ENCODE measurements around the gene BMP5.
A peak's percentile ranks its signal among the peaks of the same experiment; 100 is the strongest.
"Not testable (repeated sequence)": the region's sequence is repeated elsewhere in the genome, so short reads cannot be mapped to it uniquely, and the experiment has no call there.

BMP5 gene

DNA sequence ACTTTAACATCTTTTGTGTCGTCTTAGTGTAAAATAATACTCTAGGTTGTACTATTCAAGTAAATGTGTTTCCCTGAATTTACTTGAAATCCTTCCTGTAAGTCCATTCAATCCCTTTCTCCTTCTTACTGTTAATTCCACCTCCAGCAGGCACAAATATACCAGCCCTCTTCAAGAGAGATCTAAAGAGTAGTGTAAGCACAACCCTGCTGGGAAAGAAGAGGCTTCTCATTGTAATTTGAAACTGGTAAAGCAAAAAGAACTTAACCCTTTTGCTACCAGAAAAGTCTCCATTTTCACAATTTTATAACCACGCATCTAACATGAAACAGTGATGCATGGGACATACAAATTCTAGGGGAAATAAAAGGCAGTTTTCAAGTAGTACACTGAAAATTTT, at the start of gene BMP5:
TSS of gene BMP5 (minus strand) at position 191 of the 400 bp plus-strand sequence. CDS start 725 bp downstream, outside the sequence.
- no peak for DNase-seq (ENCODE audit: low read depth in 2 of 2)

DNA sequence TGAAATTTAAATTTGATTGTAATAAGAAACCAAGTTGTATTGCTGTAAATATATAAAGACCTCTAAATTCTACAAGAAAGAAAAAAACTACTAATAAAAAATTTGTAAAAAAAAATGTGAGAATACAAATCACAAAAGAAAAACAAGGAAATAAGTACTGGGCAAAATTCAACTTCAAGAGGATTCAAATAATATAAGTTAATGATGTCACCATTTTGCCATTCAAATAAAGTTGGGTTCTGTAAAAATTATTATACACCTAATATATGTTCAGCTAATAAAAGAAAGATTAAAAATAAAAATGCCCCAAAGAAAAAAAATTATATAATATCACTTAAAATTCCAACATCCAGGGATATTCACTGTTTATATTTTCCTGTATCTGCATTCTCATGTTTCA, 47.0 kb upstream of the BMP5 start:
- no peak for DNase-seq (ENCODE audit: low read depth in 2 of 2)

DNA sequence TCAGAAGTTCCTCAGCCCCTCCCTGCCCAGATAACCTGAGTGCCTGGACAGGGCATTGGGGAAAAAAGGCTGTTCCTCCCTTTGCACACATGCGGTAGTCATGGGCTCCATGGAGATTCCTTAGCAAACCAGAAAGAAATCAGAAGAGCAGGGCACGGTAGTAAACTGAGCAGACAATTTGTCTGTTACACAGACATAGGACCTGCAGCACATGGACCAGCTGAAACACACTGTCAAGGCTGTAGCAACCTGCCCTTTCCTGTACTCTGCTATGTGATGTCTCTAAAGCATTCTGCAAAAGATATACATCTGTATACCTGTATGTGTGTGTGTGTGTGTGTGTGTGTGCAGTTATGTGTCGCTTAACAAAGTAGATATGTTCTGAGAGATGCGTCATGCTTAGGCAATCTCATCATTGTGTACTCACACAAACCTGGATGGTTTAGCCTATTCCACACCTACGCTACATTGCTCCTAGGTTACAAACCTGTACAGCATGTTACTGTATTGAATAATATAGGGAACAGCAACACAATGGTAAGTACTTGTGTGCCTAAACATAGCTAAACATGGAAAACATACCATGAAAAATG, 44.4 kb upstream of the BMP5 start:
- no peak for DNase-seq (ENCODE audit: low read depth in 2 of 2)

DNA sequence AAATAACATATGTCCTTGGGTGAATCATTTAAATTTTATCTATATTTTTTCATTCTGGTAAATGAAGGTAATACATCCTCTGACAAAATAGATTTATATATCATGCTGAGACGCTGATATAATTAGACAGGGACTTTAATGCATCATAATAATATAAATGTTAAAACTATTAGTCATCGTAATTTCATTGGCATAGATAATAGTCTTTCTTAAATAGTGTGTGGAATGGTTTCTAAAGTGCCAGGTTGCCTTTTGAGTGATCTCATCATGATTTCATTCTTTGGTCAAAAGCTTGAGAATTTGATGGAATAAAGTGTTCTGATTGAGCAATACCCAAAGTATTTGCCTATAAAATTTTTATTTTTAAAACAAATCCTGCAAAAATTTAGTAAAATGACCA, 43.2 kb upstream of the BMP5 start:
- no peak for DNase-seq (ENCODE audit: low read depth in 2 of 2)

DNA sequence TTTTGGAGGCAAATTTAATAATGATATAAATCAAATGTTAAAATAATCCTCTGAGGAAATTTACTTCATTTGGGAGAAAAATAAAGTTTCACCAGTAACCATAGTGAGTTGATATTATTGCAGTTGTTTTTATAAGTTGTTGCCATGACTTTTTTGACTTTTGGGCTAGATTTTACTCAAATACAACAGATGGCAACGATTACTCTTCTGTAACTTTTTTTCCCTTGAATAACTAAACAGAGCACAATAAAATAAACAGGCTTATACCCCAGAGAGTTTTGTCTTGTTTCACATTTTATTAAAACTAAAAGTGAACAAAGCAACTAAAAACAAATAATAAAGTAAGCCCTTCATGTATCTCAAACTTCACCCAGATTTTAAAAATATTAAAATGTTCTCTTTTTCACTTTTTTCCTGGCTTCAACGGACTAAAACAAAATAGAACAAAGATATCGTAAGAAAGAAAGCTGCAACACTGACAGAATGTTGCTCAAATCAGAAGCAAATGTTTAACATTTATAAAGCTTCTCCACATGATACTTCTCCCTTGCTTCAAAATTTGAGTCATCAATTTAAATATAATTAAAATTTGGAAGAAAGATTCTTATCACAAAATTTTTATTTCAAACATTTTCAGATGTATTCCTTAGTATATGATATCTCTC, 42.5 kb upstream of the BMP5 start:
- no peak for DNase-seq (ENCODE audit: low read depth in 2 of 2)

DNA sequence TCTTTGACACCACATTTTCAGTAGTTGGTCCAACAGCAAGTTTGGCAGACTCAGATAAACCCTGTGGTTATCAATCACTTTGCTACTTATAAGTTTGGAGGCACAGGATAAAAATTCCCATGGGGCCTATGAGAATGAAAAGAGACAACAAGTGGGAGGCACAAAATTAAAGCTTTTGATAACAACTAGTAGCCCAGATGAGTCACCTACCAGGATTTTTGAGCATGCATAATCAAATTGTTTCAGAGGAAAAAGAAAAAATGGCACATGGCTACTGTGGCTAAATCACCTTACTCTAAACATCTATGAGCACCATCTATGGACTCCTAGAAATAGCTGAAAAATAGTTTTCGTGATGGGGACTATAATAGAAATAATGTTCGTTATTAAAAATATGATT, 40.8 kb upstream of the BMP5 start:
- peak in 1 of 2 experiments; percentile 10 for DNase-seq (ENCODE audit: low read depth in 2 of 2)

DNA sequence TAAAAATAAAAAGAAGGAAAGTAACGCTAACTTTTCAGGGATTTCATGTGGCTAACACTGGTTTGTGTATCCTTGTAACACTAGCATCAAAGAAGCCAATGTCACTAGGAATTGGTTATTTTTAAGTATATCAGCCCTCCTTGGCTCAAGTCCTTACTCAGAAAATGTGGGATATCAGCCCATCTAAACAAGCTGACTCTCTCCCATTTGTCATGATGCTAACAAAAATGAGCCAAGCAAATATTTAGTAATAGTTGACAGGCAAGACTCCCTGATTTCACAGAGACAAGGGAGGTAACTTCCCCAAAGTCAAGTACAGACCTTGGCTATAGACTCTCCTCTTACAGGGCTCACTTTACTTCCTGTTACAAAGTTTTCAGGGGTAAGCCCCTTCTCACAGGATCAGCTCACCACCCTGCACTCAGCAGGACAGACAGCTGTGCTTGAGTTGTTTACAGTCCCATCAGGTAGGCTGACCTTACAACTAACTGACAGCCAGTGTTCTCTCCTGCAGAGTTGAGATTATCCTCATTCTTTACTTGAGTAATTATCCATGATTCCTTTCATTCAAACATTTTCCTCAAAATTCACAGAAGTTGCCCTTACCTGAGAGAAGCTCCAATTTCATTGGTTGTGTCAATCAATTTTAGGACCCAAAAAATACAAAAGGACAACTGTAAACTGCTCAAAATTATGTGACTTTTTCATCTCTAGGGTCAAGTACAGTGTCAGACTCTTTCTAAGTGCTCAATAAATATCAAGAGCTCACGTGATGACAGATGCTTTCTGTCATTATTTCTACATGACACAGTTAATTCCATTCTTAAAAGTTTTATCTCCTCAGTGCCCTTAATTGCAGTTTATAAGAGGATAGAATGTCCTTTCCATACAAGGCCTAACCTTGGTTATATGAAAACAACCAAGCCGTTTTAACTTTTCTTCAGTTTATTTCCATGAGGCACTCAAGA, 38.1 kb upstream of the BMP5 start:
- no peak for DNase-seq (ENCODE audit: low read depth in 2 of 2)

DNA sequence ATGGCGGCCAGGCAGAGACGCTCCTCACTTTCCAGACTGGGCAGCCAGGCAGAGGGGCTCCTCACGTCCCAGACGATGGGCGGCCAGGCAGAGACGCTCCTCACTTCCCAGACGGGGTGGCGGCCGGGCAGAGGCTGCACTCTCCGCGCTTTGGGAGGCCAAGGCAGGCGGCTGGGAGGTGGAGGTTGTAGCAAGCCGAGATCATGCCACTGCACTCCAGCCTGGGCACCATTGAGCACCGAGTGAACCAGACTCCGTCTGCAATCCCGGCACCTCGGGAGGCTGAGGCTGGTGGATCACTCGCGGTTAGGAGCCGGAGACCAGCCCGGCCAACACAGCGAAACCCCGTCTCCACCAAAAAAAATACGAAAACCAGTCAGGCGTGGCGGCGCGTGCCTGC, 35.1 kb upstream of the BMP5 start:
- DNase-seq (ENCODE audit: low read depth in 2 of 2): not testable (repeated sequence)

DNA sequence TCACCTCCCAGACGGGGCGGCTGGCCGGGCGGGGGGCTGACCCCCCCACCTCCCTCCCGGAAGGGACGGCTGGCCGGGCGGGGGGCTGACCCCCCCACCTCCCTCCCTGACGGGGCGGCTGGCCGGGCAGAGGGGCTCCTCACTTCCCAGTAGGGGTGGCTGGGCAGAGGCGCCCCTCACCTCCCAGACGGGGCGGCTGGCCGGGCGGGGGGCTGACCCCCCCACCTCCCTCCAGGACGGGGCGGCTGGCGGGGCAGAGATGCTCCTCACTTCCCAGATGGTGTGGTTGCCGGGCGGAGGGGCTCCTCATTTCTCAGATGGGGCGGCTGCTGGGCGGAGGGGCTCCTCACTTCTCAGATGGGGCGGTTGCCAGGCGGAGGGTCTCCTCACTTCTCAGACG, 34.5 kb upstream of the BMP5 start:
- DNase-seq (ENCODE audit: low read depth in 2 of 2): not testable (repeated sequence)

DNA sequence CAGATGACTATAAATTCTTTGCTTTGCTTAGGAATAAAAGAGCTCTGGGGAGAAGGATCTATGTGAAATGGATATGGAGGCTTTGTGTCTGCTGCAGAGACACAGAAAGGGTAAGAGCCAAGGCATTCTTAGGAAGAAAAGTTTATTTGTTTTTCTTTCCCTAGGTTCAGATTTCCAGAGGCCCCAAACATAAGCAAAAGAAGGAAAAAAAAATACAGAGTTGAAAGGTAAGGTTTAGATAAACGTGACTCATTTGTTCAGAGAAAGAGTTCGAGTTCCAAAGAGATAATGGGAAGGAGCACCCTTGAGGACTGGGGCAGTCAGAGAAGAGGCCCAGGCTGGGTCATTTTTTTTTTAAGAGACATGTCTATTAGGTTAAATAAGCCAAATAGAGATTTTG, 27.4 kb upstream of the BMP5 start:
- no peak for DNase-seq (ENCODE audit: low read depth in 2 of 2)

DNA sequence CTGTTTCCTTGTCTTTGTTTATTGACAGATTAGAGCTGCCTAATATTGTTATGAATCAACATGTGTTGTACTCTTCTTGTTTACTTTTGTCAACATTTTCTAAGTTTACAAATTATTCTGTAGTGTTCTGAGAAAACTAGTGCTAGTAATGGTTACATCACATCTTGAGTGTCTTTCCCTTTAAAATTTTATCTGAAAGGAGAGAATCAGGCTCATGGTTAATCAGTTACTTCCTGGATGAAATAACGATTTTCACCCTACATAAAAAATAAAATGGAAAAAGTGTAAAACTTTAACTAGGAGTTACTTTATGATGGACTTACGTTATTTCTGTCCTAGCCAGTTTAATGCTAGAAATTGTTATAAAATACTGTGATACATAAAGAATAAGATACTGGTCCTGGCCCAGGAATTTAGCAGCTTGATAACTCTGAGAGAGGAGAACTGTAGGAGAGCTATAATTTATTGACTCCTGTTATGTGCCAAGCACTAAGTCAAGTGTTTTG, 26.4 kb upstream of the BMP5 start:
- no peak for DNase-seq (ENCODE audit: low read depth in 2 of 2)

DNA sequence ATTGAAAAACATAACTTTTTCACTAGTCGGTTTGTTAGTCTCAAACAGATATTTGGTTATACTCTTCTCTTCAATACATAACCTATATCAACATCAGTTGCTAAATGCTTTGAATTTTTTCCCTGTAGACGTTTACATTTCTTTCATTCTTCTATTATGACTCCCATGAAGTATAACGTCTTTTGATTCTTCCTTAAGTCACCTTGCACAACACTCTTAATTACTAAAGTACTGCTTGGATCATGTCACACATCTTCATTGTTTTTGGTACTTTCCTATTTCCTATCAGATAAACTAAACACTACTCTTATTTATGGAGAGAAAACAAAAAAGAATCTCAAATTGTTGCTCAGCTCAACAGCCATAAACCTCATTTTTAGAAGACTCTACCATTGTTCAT, 23.0 kb upstream of the BMP5 start:
- peak in 1 of 2 experiments; percentile 8 for DNase-seq (ENCODE audit: low read depth in 2 of 2)

DNA sequence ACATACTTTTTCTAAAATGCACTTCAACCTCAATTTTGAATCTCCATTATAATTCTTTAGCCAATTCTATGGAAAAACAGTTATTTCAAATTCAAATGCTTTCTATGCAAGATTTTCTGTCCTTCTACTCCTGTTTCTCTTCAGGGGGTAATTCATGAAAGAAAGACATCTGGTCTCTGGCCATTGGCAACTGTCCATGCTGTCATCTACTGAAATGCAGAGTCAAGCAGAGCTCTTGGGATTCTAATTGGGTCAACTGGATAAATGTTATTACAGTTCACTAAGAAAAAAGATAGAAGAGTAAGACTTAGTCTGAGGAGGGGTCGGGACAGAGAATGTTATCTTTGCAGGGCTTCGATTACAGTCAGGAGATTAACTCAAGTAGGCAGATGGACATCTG, 22.0 kb upstream of the BMP5 start:
- no peak for DNase-seq (ENCODE audit: low read depth in 2 of 2)

DNA sequence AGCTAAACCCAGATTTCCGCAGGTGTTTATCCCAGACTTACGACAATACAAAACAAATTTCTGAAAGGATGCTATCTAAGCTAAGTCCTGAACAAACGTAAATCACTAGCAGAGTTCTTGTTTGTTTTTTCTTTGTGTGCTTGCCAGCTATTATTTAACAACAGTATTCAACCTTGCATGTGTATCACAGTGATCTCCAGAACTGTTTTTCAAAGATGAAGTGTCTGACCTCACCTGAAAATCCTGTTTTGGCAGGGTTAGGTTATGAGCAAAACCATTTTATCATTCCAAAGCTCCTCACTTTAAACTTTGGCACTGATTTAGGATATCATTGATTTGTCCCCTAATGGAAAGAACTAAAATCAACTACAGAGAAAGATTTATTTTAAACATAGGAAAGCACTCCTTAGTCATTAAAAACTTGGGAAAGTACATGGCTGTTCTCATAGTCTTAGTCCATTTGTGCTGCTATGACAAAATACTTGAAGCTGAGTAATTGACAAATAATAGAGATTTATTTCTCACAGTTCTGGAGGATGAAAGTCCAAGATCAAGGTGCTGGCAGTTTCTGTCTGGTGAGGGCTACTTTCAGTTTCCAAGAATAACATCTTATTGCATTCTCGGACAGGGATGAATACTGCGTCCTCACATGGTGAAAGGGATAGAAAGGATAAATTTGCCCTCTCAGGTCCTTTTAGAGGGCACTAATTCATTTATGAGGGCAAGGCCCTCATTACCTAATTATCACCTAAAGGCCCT, 20.8 kb upstream of the BMP5 start:
- no peak for DNase-seq (ENCODE audit: low read depth in 2 of 2)

DNA sequence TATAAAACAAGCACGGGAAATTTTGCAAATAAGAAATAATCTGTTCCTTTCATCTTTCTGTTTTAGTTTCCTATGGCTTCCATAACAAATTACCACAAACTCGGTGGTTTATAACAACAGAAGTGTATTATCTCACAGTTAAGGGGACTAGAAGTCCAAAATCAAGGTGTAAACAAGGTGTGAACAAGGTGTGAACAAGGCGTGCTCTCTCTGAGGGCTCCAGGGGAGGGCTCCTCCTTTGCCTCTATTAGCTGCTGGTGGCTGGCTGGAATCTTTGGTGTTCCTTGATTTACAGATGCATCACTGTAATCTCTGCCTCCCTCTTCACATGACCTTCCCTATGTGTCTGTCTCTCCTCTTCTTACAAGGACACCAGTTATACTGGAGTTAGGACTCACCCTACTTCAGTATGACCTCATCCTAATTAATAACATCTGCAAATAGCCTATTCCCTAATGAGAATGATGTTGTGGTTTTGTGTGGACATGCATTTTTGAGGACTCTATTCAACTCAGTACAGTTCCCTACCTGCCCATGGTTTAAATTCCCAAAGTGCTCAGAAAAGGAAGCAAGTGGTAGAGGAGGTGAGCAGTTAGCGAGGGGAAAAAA, 17.5 kb upstream of the BMP5 start:
- DNase-seq (ENCODE audit: low read depth in 2 of 2): no peak

DNA sequence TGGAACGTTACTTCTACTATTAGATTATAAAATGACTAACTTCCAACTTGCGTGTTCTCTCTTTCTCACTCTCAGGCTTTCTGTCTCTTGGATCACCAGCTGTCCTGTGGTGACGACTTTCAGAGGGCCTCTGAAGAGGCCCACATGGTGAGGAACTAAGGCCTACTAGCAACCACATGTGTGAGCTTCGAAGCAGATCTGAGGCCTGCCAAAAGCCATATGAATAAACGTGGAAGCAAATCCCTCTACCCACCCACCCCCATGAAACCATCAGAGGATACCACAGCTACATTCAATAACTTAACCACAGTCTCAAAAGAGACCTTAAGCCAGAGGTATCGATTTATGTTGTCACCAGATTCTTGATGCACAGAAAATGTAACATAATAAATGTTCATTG, 13.5 kb upstream of the BMP5 start:
- DNase-seq (ENCODE audit: low read depth in 2 of 2): no peak

DNA sequence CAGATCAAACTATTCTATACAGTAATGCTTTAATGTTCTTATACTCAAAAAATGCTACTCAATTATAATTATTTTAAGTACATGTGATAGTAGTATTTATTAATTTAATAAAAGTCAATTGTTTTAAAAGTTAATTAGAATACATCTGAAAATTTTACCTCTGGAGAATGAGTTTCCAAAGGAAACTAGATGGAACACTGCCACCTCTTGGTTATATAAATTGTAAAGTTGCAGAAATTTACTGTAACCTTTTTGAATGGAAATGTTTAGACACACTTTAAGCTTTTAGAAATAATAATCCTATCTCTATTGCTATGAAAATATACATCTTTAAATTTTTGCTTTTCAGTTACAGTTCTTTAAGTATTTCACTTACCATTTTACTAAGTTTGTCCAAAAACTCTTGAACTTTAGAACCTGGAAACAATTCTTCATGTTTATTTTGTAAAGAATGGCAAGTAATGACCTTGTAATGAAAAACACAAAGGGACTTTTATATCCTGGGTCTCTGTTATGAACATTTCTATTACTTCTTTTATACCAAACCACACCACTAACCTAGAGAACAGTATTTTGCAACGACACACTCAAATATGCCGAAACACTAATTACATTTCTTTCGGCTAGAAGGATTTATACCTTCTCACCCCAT, 10.9 kb upstream of the BMP5 start:
- no peak for DNase-seq (ENCODE audit: low read depth in 2 of 2)

DNA sequence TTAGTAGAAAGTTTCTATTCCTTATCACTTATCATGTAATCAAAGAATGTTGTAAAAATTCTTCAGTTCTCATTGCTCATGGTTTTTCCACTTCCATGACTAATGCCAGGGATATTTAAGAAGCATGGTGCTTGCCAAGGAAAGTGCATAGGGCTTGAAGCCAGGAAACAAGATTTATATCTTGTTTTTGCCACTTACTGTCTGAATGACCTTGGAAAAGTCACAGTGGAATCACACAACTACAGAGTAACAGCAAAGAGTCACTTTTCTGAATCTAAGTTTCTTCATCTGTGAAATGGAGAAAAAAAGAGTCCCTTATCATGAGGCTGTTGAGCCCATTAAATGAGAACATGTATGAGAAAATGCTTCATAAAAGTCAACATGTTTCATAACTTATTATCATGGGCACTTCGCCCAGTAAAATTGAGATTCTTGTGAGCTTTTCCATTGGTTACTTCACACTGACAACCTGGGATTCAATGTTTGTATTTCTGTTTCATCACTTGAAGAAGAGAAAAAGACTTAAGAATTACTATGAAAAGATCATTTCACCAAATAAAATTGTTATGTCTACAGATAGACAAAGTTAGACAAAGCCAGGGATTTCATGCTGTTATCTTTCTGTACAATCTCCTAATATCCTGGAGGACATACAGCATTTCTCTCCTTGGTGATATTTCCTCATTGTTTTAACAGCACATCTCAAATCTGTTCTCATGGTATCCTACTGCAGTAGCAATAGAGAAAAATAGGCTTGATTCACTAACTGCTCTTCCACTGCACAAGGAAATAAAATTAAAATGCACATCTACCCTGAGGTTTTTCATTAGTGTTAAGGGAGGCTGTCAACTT, 7.6 kb upstream of the BMP5 start:
- DNase-seq (ENCODE audit: low read depth in 2 of 2): peak; percentile 44 to 50

DNA sequence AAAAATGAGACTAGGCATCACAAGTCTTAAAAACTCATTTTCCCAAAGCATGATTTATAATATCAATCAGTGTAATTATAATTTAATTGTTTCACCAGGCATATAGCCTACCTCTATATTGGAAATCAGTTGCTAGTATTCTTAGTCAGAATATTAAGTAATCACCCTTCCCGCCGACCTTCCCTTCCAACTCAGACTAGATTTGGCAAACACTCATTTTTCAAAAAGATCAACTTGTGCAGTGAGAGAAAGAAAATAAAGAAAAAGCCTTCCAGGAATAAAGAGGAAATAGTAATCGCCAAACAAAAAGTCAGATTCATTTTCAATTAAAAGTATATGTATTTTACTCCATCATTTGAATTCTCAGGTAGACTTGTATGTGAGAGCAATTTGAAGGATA, 1.9 kb upstream of the BMP5 start:
- DNase-seq (ENCODE audit: low read depth in 2 of 2): no peak

DNA sequence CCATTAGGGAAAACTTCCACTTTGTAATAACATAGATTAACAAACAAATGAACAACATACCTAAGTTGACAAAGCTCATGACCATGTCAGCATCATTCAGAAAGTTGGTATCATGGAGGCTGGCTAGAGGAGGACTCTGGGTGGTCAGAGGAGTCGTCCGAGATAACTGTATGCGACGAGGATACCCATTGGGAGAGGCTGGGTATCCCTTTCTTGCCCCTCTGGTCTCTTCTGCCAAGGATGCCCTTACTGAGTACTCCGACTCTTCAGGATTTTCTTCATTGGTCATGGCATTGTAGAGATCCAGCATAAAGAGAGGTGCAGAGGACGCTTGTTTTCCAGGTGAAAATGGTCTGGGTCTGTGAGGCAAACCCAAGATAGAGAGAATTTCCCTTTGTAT, 1.1 kb downstream of the BMP5 start:
- DNase-seq (ENCODE audit: low read depth in 2 of 2): no peak

All from fibroblast of skin of left quadriceps (primary cell).